Measurements from ENCODE around the gene KIAA1191.

KIAA1191 gene

GRCh38 chr5:176386491-176386890 is 24.9 kb upstream of the KIAA1191 start:
- H3K36me3 ChIP-seq (ENCODE audit: control insufficient read depth, insufficient read depth, low read length), result peaks cover 33% of the 10 kb centered on the region
- peak overlapping the region; percentile 100 for H3K4me3 ChIP-seq (replicated peaks; ENCODE audit: low read depth, low read length)
- DNase-seq (ENCODE audit: extremely low read depth, insufficient read length), result no peak
- no peaks in the 10 kb centered on the region for H3K27me3 ChIP-seq (replicated peaks; ENCODE audit: control insufficient read depth, insufficient read depth, low read length)
- no peak for TF ChIP-seq CTCF (IDR thresholded peaks at IDR 0.05; ENCODE audit: insufficient read depth, low read length, poor library complexity, severe bottlenecking)

DNA sequence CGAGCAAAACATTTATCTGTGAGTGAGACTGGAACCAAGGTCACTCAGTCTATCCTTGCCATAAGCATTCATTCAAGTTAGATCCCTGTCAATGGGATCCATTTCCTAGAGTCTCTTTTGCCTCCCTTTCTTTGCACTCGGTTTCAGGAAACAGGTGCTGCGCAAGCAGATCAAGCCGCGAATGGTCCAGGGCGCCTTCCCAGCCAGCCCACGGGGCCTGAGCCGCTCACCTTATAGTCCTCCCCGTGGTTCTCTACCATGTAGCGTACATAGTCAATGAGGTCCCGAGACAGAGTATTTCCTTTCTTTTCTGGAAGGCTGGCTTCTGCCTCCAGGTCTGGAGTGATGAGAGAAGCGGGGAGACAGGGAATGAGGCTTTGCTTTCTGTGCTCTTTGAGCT is 23.4 kb upstream of the KIAA1191 start:
- Histone ChIP-seq H3K36me3 (ENCODE audit: control insufficient read depth, insufficient read depth, low read length) (peaks cover 33% of the 10 kb centered on the region), H3K27me3 (replicated peaks; ENCODE audit: control insufficient read depth, insufficient read depth, low read length) (no peaks in the 10 kb centered on the region), H3K4me3 (replicated peaks; ENCODE audit: low read depth, low read length) (no peak overlapping the region)
- DNase-seq (ENCODE audit: extremely low read depth, insufficient read length), result no peak
- no peak for TF ChIP-seq CTCF (IDR thresholded peaks at IDR 0.05; ENCODE audit: insufficient read depth, low read length, poor library complexity, severe bottlenecking)

DNA sequence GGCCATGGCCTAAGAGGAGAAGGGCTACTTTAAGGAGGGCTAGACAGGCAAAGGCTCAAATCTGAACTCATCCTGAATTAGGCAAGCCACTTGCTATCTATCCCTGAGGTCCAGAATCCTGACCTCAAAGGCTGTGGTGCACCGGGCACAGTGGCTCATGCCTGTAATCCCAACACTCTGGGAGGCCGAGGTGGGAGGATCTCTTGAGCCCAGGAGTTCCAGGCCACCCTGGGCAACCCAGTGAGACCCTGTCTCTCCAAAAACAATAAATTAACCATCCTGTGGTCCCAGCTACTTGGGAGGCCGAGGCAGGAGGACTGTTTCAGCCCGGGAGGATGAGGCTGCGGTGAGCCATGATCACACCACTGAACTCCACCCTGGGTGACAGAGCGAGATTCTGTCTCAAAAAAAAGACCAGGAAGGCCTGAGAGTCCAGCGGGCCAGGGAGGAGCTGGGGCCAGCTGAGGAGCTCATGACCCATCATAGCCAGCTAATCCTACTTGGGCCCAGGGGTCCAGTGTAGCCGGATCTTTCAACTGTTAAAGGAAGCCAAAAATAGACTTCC is 22.9 kb upstream of the KIAA1191 start:
- no peak for TF ChIP-seq CTCF (IDR thresholded peaks at IDR 0.05; ENCODE audit: insufficient read depth, low read length, poor library complexity, severe bottlenecking)
- peaks cover 33% of the 10 kb centered on the region for H3K36me3 ChIP-seq (ENCODE audit: control insufficient read depth, insufficient read depth, low read length)
- H3K27me3 ChIP-seq (replicated peaks; ENCODE audit: control insufficient read depth, insufficient read depth, low read length), result no peaks in the 10 kb centered on the region
- H3K4me3 ChIP-seq (replicated peaks; ENCODE audit: low read depth, low read length), result no peak overlapping the region
- DNase-seq (ENCODE audit: extremely low read depth, insufficient read length), result no peak

DNA sequence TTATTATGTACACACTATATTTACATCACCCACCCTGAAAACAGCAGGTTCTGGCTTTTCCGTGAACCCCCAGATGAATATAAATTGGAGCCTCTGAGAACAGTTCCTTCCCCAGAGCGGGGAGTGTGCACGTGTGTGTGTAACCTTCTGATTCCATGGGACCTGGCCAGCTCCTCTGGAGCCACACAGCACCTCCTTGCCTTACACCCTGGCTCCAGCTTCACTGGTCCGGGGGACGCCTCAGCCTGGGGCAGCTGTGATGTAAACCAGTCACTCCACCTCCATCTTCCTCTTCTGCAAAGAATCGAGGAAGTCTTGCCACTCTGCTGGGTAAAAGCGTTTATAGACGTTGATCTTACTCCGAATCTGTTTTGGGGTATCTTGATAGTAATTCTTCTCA is 22.4 kb upstream of the KIAA1191 start:
- peaks cover 33% of the 10 kb centered on the region for H3K36me3 ChIP-seq (ENCODE audit: control insufficient read depth, insufficient read depth, low read length)
- DNase-seq (ENCODE audit: extremely low read depth, insufficient read length), result no peak
- no peak overlapping the region for H3K4me3 ChIP-seq (replicated peaks; ENCODE audit: low read depth, low read length)
- TF ChIP-seq CTCF (IDR thresholded peaks at IDR 0.05; ENCODE audit: insufficient read depth, low read length, poor library complexity, severe bottlenecking), result no peak
- no peaks in the 10 kb centered on the region for H3K27me3 ChIP-seq (replicated peaks; ENCODE audit: control insufficient read depth, insufficient read depth, low read length)

- DNase-seq (ENCODE audit: extremely low read depth, insufficient read length), result no peak
- no peak for TF ChIP-seq CTCF (IDR thresholded peaks at IDR 0.05; ENCODE audit: insufficient read depth, low read length, poor library complexity, severe bottlenecking)
- Histone ChIP-seq H3K27me3 (replicated peaks; ENCODE audit: control insufficient read depth, insufficient read depth, low read length) (no peaks in the 10 kb centered on the region), H3K4me3 (replicated peaks; ENCODE audit: low read depth, low read length) (no peak overlapping the region), H3K36me3 (ENCODE audit: control insufficient read depth, insufficient read depth, low read length) (peaks cover 33% of the 10 kb centered on the region)
These were observed 21.8 kb upstream of the KIAA1191 start for GRCh38 chr5:176383248-176383905.
